Measurements from ENCODE around the gene CACNA1S. TPM values are rescaled to one million over a fixed set of nuclear protein-coding genes. Genes with fewer than 3 reads are reported as not detected.

CACNA1S gene
- total RNA-seq, 1 donor from 2014 or later = 0.07 TPM

GRCh38 chr1:201002510-201002909, 109.7 kb downstream of the CACNA1S start:
- Mint-ChIP-seq H3K4me1 (ENCODE audit: low read depth, unreplicated experiment) (no peaks in the 10 kb centered on the region), H3K9me3 (ENCODE audit: unreplicated experiment) (peaks cover 2% of the 10 kb centered on the region), H3K27me3 (ENCODE audit: unreplicated experiment) (peaks cover 10% of the 10 kb centered on the region), H3K4me3 (ENCODE audit: unreplicated experiment) (no peak overlapping the region), H3K36me3 (ENCODE audit: unreplicated experiment) (peaks cover 8% of the 10 kb centered on the region), H3K27ac (ENCODE audit: unreplicated experiment) (no peak overlapping the region)
- no peak for TF ChIP-seq CTCF (IDR thresholded peaks at IDR 0.05; ENCODE audit: partially characterized antibody, unreplicated experiment)
- DNase-seq = no peak

GRCh38 chr1:201001962-201002361, 110.3 kb downstream of the CACNA1S start:
- no peak overlapping the region for H3K4me3 Mint-ChIP-seq (ENCODE audit: unreplicated experiment)
- peaks cover 3% of the 10 kb centered on the region for H3K9me3 Mint-ChIP-seq (ENCODE audit: unreplicated experiment)
- TF ChIP-seq CTCF (IDR thresholded peaks at IDR 0.05; ENCODE audit: partially characterized antibody, unreplicated experiment) = no peak
- no peak for DNase-seq
- H3K36me3 Mint-ChIP-seq (ENCODE audit: unreplicated experiment) = peaks cover 12% of the 10 kb centered on the region
- no peaks in the 10 kb centered on the region for H3K4me1 Mint-ChIP-seq (ENCODE audit: low read depth, unreplicated experiment)
- H3K27me3 Mint-ChIP-seq (ENCODE audit: unreplicated experiment) = peaks cover 10% of the 10 kb centered on the region
- H3K27ac Mint-ChIP-seq (ENCODE audit: unreplicated experiment) = no peak overlapping the region

GRCh38 chr1:201000391-201000790, 111.8 kb downstream of the CACNA1S start:
- TF ChIP-seq CTCF (IDR thresholded peaks at IDR 0.05; ENCODE audit: partially characterized antibody, unreplicated experiment) = no peak
- DNase-seq = no peak
- Mint-ChIP-seq H3K27ac (ENCODE audit: unreplicated experiment) (no peak overlapping the region), H3K4me1 (ENCODE audit: low read depth, unreplicated experiment) (no peaks in the 10 kb centered on the region), H3K27me3 (ENCODE audit: unreplicated experiment) (peaks cover 10% of the 10 kb centered on the region), H3K9me3 (ENCODE audit: unreplicated experiment) (peaks cover 4% of the 10 kb centered on the region), H3K36me3 (ENCODE audit: unreplicated experiment) (peaks cover 14% of the 10 kb centered on the region), H3K4me3 (ENCODE audit: unreplicated experiment) (no peak overlapping the region)

GRCh38 chr1:200999667-201000066, 112.6 kb downstream of the CACNA1S start:
- Mint-ChIP-seq H3K36me3 (ENCODE audit: unreplicated experiment) (peaks cover 14% of the 10 kb centered on the region), H3K9me3 (ENCODE audit: unreplicated experiment) (peaks cover 4% of the 10 kb centered on the region), H3K27me3 (ENCODE audit: unreplicated experiment) (peaks cover 10% of the 10 kb centered on the region), H3K27ac (ENCODE audit: unreplicated experiment) (no peak overlapping the region), H3K4me3 (ENCODE audit: unreplicated experiment) (no peak overlapping the region), H3K4me1 (ENCODE audit: low read depth, unreplicated experiment) (no peaks in the 10 kb centered on the region)
- no peak for TF ChIP-seq CTCF (IDR thresholded peaks at IDR 0.05; ENCODE audit: partially characterized antibody, unreplicated experiment)
- DNase-seq = no peak

- peaks cover 4% of the 10 kb centered on the region for H3K9me3 Mint-ChIP-seq (ENCODE audit: unreplicated experiment)
- H3K27me3 Mint-ChIP-seq (ENCODE audit: unreplicated experiment) = peaks cover 11% of the 10 kb centered on the region
- H3K4me3 Mint-ChIP-seq (ENCODE audit: unreplicated experiment) = no peak overlapping the region
- TF ChIP-seq CTCF (IDR thresholded peaks at IDR 0.05; ENCODE audit: partially characterized antibody, unreplicated experiment) = no peak
- H3K36me3 Mint-ChIP-seq (ENCODE audit: unreplicated experiment) = peaks cover 14% of the 10 kb centered on the region
- no peaks in the 10 kb centered on the region for H3K4me1 Mint-ChIP-seq (ENCODE audit: low read depth, unreplicated experiment)
- H3K27ac Mint-ChIP-seq (ENCODE audit: unreplicated experiment) = no peak overlapping the region
- no peak for DNase-seq
These were observed 113.9 kb downstream of the CACNA1S start for GRCh38 chr1:200998323-200998722.
